GM23338 (cell line): ENCODE results near the gene PSMC4. TPM values are rescaled to one million over a fixed set of nuclear protein-coding genes. Genes with fewer than 3 reads are reported as not detected.

ENCODE experiments used
- ATAC-seq: fragments of 200-7000 bp; cut with Tn5 transposase; 3 replicates; pipeline ENCODE4 v1.9.1; 2020
- DNase-seq: peaks from one replicate; pipeline ENCODE4 v3.0.0-alpha.2; 2015; ENCODE audit warnings: low spot score
- H2AFZ ChIP-seq: fragments of 200-600 bp; sonication (generic); 2 replicates; pipeline ENCODE4 v1.8.0; 2016; ENCODE audit warnings: antibody characterized with exemption, mild to moderate bottlenecking, moderate library complexity
- H3F3A ChIP-seq: fragments of 200-600 bp; sonication (generic); replicated peaks from 2 replicates; pipeline ENCODE4 v1.8.0; 2017; ENCODE audit warnings: antibody characterized with exemption, mixed run types, low read depth
- H3K27ac ChIP-seq: fragments of 200-600 bp; sonication (generic); 2 replicates; pipeline ENCODE4 v1.6.1; 2016; ENCODE audit warnings: low read depth
- H3K27me3 ChIP-seq: fragments of 200-600 bp; sonication (generic); 2 replicates; pipeline ENCODE4 v1.8.0; 2016; ENCODE audit warnings: mild to moderate bottlenecking, mixed run types, moderate library complexity; ENCODE audit not compliant: insufficient read depth
- H3K36me3 ChIP-seq: fragments of 200-600 bp; sonication (generic); 2 replicates; pipeline ENCODE4 v1.8.0; 2016; ENCODE audit warnings: mild to moderate bottlenecking; ENCODE audit not compliant: insufficient read depth
- H3K4me1 ChIP-seq: fragments of 200-600 bp; sonication (generic); 2 replicates; pipeline ENCODE4 v1.8.0; 2016; ENCODE audit warnings: mild to moderate bottlenecking, moderate library complexity; ENCODE audit not compliant: insufficient read depth
- H3K4me2 ChIP-seq: fragments of 200-600 bp; sonication (generic); 2 replicates; pipeline ENCODE4 v1.7.1; 2017; ENCODE audit warnings: mixed run types
- H3K4me3 ChIP-seq: fragments of 200-600 bp; sonication (generic); 2 replicates; pipeline ENCODE4 v1.6.1; 2016; ENCODE audit warnings: mixed run types
- H3K79me2 ChIP-seq: fragments of 200-600 bp; sonication (generic); replicated peaks from 2 replicates; pipeline ENCODE4 v1.8.0; 2017; ENCODE audit warnings: mild to moderate bottlenecking; ENCODE audit not compliant: insufficient read depth
- H3K9me2 ChIP-seq: fragments of 200-600 bp; sonication (generic); 2 replicates; pipeline ENCODE4 v1.8.0; 2017; ENCODE audit not compliant: insufficient read depth
- H4K20me1 ChIP-seq: fragments of 200-600 bp; sonication (generic); replicated peaks from 2 replicates; pipeline ENCODE4 v1.8.0; 2017; ENCODE audit warnings: mild to moderate bottlenecking; ENCODE audit not compliant: insufficient read depth
- H3K27ac Mint-ChIP-seq: 2 replicates; pipeline ENCODE4 v1.8.0; 2020; ENCODE audit warnings: inconsistent platforms, mild to moderate bottlenecking, moderate library complexity, mixed read lengths
- H3K27me3 Mint-ChIP-seq: 3 replicates; pipeline ENCODE4 v1.8.0; 2022; ENCODE audit warnings: low read depth, mild to moderate bottlenecking, moderate library complexity, mixed read lengths, inconsistent platforms; ENCODE audit not compliant: insufficient read depth, poor library complexity
- H3K36me3 Mint-ChIP-seq: 3 replicates; pipeline ENCODE4 v1.8.0; 2021; ENCODE audit warnings: low read depth, mild to moderate bottlenecking, inconsistent platforms, moderate library complexity, mixed read lengths
- H3K4me1 Mint-ChIP-seq: 3 replicates; pipeline ENCODE4 v1.8.0; 2020; ENCODE audit warnings: mild to moderate bottlenecking, inconsistent platforms, mixed read lengths
- H3K4me3 Mint-ChIP-seq: 3 replicates; pipeline ENCODE4 v1.8.0; 2021; ENCODE audit warnings: moderate library complexity, mild to moderate bottlenecking, inconsistent platforms, mixed read lengths
- H3K9me3 Mint-ChIP-seq: 3 replicates; pipeline ENCODE4 v1.8.0; 2020; ENCODE audit warnings: moderate library complexity, mild to moderate bottlenecking, inconsistent platforms, mixed read lengths
- CREB1 ChIP-seq: fragments of 250-450 bp; sonication (Bioruptor Pico); IDR thresholded peaks from 2 replicates; pipeline ENCODE4 v1.5.0; 2020; ENCODE audit warnings: low read depth, mild to moderate bottlenecking, moderate library complexity
- EZH2phosphoT487 ChIP-seq: fragments of 200-600 bp; sonication (generic); IDR thresholded peaks from one replicate; pipeline ENCODE4 v1.8.1; 2018; ENCODE audit warnings: antibody characterized with exemption; ENCODE audit not compliant: unreplicated experiment
- POLR2AphosphoS5 ChIP-seq: IDR thresholded peaks from 2 replicates; pipeline ENCODE4 v1.6.1; 2016; ENCODE audit warnings: antibody characterized with exemption, low read depth
- ZNF331 ChIP-seq: fragments of 250-450 bp; sonication (Bioruptor Pico); IDR thresholded peaks from 2 replicates; pipeline ENCODE4 v1.5.0; 2020; ENCODE audit warnings: low read depth, mild to moderate bottlenecking, moderate library complexity
- long read RNA-seq: library from polyadenylated mRNA; unstranded; transcript quantifications from one replicate; pipeline ENCODE4 v2.0.0, GENCODE V29; 2020; ENCODE audit not compliant: unreplicated experiment
- polyA plus RNA-seq: library from polyadenylated mRNA; unstranded; fragments of >200 nt; fragmentation: Nextera tagmentation; extraction: Ambion mirVana; gene quantifications from 2 replicates; pipeline ENCODE4 v1.2.1, GENCODE V29; 2016
- total RNA-seq: library from RNA; depleted of rRNA; stranded (reverse); fragments of >200 nt; shearing (Covaris generic); gene quantifications from 2 replicates; pipeline ENCODE4 v1.2.3, GENCODE V29; 2014; rRNA removed
- TF ChIP-seq, protein P1 (sequence below): IDR thresholded peaks from 2 replicates; pipeline ENCODE4 v1.6.1; 2016; ENCODE audit warnings: antibody characterized with exemption
- TF ChIP-seq, protein P2 (sequence below): IDR thresholded peaks from one replicate; pipeline ENCODE4 v1.6.1; 2018; ENCODE audit warnings: antibody characterized with exemption; ENCODE audit not compliant: unreplicated experiment
- TF ChIP-seq, protein P3 (sequence below), 2 experiments: fragments of 200-600 bp in 1 of 2; sonication (generic) in 1 of 2; conservative IDR thresholded peaks; 2 replicates each; pipeline versions ENCODE4 v1.5.1 to v1.6.1; 2016 to 2017; ENCODE audit warnings: antibody characterized with exemption in 2 of 2, low read depth in 2 of 2, mild to moderate bottlenecking in 2 of 2, moderate library complexity in 1 of 2

PSMC4 gene
- total RNA-seq: 147 and 161 TPM in 2 replicates
- 135 and 139 TPM in 2 replicates for polyA plus RNA-seq
- long read RNA-seq, transcript PSMC4-201 (11 exons, 1,591 nt): major isoform, 188 of 198 reads
- long read RNA-seq, partial matches to known transcripts: 4 of 198 reads
- long read RNA-seq, other reads (novel, unspliced or antisense): 4 of 198 reads

DNA sequence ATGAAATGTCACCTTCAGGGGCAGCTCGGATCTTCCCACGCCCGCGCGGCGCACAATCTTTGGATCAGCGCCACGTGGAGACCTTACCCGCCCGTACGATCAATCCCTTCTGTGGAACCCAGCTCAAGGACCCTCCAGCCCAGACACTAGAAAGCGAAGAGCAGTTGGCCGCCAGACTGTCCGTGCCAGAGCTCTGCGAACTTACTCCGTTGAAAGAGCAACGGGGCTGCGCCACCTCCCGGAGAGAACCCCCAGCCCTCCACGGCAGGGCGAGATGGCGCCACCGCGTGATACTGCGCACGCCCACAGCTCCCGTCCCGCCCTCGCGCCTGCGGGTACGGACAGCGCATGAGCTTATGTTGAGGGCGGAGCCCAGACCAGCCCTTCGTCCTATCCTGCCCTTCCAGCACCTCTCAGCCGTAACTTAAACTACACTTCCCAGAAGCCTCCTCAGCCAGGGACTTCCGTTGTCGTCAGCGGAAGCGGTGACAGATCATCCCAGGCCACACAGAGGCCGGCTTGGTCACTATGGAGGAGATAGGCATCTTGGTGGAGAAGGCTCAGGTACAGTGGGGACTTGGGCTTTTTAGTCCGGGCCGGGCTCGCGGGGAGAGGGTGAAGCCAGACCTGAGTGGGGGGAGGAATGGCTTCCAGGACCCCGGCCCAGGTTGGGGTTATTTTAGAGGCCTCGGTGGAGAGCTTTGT lies at the start of gene PSMC4:
Gene PSMC4 (plus strand): TSS at position 491 of the 705 bp plus-strand sequence. CDS start 38 bp downstream, at position 529.
- Mint-ChIP-seq H3K4me1 (peaks cover 8% of the 10 kb centered on the region; the same call in 2 of the 3 replicates), H3K36me3 (peaks cover 47% of the 10 kb centered on the region), H3K27me3 (peaks cover 11% of the 10 kb centered on the region), H3K9me3 (no peaks in the 10 kb centered on the region; the same call in 2 of the 3 replicates), H3K4me3 (peak within 1 kb of the TSS; percentile 96), H3K27ac (peak within 1 kb of the TSS; percentile 97)
- TF ChIP-seq, protein P1, sequence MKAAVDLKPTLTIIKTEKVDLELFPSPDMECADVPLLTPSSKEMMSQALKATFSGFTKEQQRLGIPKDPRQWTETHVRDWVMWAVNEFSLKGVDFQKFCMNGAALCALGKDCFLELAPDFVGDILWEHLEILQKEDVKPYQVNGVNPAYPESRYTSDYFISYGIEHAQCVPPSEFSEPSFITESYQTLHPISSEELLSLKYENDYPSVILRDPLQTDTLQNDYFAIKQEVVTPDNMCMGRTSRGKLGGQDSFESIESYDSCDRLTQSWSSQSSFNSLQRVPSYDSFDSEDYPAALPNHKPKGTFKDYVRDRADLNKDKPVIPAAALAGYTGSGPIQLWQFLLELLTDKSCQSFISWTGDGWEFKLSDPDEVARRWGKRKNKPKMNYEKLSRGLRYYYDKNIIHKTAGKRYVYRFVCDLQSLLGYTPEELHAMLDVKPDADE: peak; percentile 97
- peak; percentile 92 for TF ChIP-seq CREB1 (CRISPR knock-in tag)
- TF ChIP-seq POLR2AphosphoS5: peak; percentile 93
- TF ChIP-seq EZH2phosphoT487: no peak
- TF ChIP-seq, protein P2, sequence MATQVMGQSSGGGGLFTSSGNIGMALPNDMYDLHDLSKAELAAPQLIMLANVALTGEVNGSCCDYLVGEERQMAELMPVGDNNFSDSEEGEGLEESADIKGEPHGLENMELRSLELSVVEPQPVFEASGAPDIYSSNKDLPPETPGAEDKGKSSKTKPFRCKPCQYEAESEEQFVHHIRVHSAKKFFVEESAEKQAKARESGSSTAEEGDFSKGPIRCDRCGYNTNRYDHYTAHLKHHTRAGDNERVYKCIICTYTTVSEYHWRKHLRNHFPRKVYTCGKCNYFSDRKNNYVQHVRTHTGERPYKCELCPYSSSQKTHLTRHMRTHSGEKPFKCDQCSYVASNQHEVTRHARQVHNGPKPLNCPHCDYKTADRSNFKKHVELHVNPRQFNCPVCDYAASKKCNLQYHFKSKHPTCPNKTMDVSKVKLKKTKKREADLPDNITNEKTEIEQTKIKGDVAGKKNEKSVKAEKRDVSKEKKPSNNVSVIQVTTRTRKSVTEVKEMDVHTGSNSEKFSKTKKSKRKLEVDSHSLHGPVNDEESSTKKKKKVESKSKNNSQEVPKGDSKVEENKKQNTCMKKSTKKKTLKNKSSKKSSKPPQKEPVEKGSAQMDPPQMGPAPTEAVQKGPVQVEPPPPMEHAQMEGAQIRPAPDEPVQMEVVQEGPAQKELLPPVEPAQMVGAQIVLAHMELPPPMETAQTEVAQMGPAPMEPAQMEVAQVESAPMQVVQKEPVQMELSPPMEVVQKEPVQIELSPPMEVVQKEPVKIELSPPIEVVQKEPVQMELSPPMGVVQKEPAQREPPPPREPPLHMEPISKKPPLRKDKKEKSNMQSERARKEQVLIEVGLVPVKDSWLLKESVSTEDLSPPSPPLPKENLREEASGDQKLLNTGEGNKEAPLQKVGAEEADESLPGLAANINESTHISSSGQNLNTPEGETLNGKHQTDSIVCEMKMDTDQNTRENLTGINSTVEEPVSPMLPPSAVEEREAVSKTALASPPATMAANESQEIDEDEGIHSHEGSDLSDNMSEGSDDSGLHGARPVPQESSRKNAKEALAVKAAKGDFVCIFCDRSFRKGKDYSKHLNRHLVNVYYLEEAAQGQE: no peak
- TF ChIP-seq, protein P3, sequence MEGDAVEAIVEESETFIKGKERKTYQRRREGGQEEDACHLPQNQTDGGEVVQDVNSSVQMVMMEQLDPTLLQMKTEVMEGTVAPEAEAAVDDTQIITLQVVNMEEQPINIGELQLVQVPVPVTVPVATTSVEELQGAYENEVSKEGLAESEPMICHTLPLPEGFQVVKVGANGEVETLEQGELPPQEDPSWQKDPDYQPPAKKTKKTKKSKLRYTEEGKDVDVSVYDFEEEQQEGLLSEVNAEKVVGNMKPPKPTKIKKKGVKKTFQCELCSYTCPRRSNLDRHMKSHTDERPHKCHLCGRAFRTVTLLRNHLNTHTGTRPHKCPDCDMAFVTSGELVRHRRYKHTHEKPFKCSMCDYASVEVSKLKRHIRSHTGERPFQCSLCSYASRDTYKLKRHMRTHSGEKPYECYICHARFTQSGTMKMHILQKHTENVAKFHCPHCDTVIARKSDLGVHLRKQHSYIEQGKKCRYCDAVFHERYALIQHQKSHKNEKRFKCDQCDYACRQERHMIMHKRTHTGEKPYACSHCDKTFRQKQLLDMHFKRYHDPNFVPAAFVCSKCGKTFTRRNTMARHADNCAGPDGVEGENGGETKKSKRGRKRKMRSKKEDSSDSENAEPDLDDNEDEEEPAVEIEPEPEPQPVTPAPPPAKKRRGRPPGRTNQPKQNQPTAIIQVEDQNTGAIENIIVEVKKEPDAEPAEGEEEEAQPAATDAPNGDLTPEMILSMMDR (conservative IDR thresholded peaks at IDR 0.05; ENCODE audit: low read depth in 2 of 2): peak; percentile 41 to 84
- no peak for TF ChIP-seq ZNF331 (CRISPR knock-in tag)
- peak; percentile 98 for ATAC-seq
- H3K4me3 ChIP-seq: peak within 1 kb of the TSS; percentile 99
- DNase-seq: peak; percentile 99
- H3K36me3 ChIP-seq: peaks cover 13% of the 10 kb centered on the region
- H3K27ac ChIP-seq: peak within 1 kb of the TSS; percentile 64; the same call in 1 of the 2 replicates
- no peaks in the 10 kb centered on the region for H3F3A ChIP-seq
- H3K4me2 ChIP-seq: peak within 1 kb of the TSS; percentile 99
- 0 out of 2 replicates have a peak, but pooled peaks cover 3% of the 10 kb centered on the region for H3K9me2 ChIP-seq
- H4K20me1 ChIP-seq: peaks cover 7% of the 10 kb centered on the region
- H2AFZ ChIP-seq: peak within 1 kb of the TSS; percentile 80
- no peaks in the 10 kb centered on the region for H3K27me3 ChIP-seq
- H3K4me1 ChIP-seq: no peaks in the 10 kb centered on the region; the same call in 1 of the 2 replicates
- H3K79me2 ChIP-seq: peaks cover 17% of the 10 kb centered on the region
